A204.1 (cell line): ENCODE data around the gene RPS6KC1.

ENCODE experiments used
- FAIRE-seq: peaks from 2 replicates; lab custom pipeline; 2012; peaks lifted over from hg19 to GRCh38; lab: Jason Lieb, UNC

Gene RPS6KC1

GRCh38 chr1:213231795-213232231 is 180.8 kb downstream of the RPS6KC1 start:
- no peak for FAIRE-seq

GRCh38 chr1:213242883-213243282 is 191.8 kb downstream of the RPS6KC1 start:
- FAIRE-seq: no peak

- peak; percentile 97 for FAIRE-seq
Observed at GRCh38 chr1:213244664-213245091, 193.6 kb downstream of the RPS6KC1 start.

GRCh38 chr1:213245260-213245910 is 194.3 kb downstream of the RPS6KC1 start:
- FAIRE-seq: no peak

- no peak for FAIRE-seq
Observed at GRCh38 chr1:213247038-213247437, 196.0 kb downstream of the RPS6KC1 start.

GRCh38 chr1:213249395-213249794 is 198.4 kb downstream of the RPS6KC1 start:
- FAIRE-seq: no peak

- no peak for FAIRE-seq
Observed at GRCh38 chr1:213250041-213250440, 199.0 kb downstream of the RPS6KC1 start.

GRCh38 chr1:213250446-213250845 is 199.4 kb downstream of the RPS6KC1 start:
- FAIRE-seq: no peak

GRCh38 chr1:213251972-213252371 is 200.9 kb downstream of the RPS6KC1 start:
- FAIRE-seq: no peak

- FAIRE-seq: no peak
Observed at GRCh38 chr1:213256438-213257087, 205.5 kb downstream of the RPS6KC1 start.

- no peak for FAIRE-seq
Observed at GRCh38 chr1:213260311-213261075, 209.5 kb downstream of the RPS6KC1 start.

- no peak for FAIRE-seq
Observed at GRCh38 chr1:213264531-213264930, 213.5 kb downstream of the RPS6KC1 start.

GRCh38 chr1:213266983-213267772 is 216.1 kb downstream of the RPS6KC1 start:
- FAIRE-seq: peak; percentile 35

- no peak for FAIRE-seq
Observed at GRCh38 chr1:213268221-213268620, 217.2 kb downstream of the RPS6KC1 start.

GRCh38 chr1:213269829-213270228 is 218.8 kb downstream of the RPS6KC1 start:
- FAIRE-seq: no peak

- no peak for FAIRE-seq
Observed at GRCh38 chr1:213273546-213273945, 222.5 kb downstream of the RPS6KC1 start.

- FAIRE-seq: no peak
Observed at GRCh38 chr1:213274140-213274539, 223.1 kb downstream of the RPS6KC1 start.

- no peak for FAIRE-seq
Observed at GRCh38 chr1:213275293-213275692, 224.3 kb downstream of the RPS6KC1 start.

GRCh38 chr1:213276236-213276635 is 225.2 kb downstream of the RPS6KC1 start:
- FAIRE-seq: no peak

- FAIRE-seq: no peak
Observed at GRCh38 chr1:213277036-213277435, 226.0 kb downstream of the RPS6KC1 start.

- no peak for FAIRE-seq
Observed at GRCh38 chr1:213279410-213279809, 228.4 kb downstream of the RPS6KC1 start.

- FAIRE-seq: no peak
Observed at GRCh38 chr1:213281640-213282301, 230.7 kb downstream of the RPS6KC1 start.
